ENCODE measurements around the gene IQGAP1.

Gene IQGAP1

GRCh38 chr15:90393040-90393439, 5.0 kb downstream of the IQGAP1 start:
- TF ChIP-seq CSRNP3 (CRISPR knock-in tag; IDR thresholded peaks at IDR 0.05) (no peak), CSDC2 (CRISPR knock-in tag; IDR thresholded peaks at IDR 0.05) (no peak), ZFP3 (CRISPR knock-in tag; IDR thresholded peaks at IDR 0.05) (no peak), PATZ1 (CRISPR knock-in tag; IDR thresholded peaks at IDR 0.05; ENCODE audit: borderline replicate concordance) (no peak), ZFP30 (CRISPR knock-in tag; IDR thresholded peaks at IDR 0.05) (no peak), PPARA (CRISPR knock-in tag; IDR thresholded peaks at IDR 0.05; ENCODE audit: borderline replicate concordance) (no peak), RARB (CRISPR knock-in tag; IDR thresholded peaks at IDR 0.05) (no peak), ZC3H10 (CRISPR knock-in tag; IDR thresholded peaks at IDR 0.05) (no peak), POU6F1 (CRISPR knock-in tag; IDR thresholded peaks at IDR 0.05; ENCODE audit: borderline replicate concordance, low read depth) (no peak), SNAI2 (CRISPR knock-in tag; IDR thresholded peaks at IDR 0.05) (no peak), BACH2 (CRISPR knock-in tag; IDR thresholded peaks at IDR 0.05; ENCODE audit: borderline replicate concordance) (no peak), ESRRG (CRISPR knock-in tag; IDR thresholded peaks at IDR 0.05) (no peak), ZNF8 (CRISPR knock-in tag; IDR thresholded peaks at IDR 0.05) (no peak)
- no peak for ATAC-seq

DNA sequence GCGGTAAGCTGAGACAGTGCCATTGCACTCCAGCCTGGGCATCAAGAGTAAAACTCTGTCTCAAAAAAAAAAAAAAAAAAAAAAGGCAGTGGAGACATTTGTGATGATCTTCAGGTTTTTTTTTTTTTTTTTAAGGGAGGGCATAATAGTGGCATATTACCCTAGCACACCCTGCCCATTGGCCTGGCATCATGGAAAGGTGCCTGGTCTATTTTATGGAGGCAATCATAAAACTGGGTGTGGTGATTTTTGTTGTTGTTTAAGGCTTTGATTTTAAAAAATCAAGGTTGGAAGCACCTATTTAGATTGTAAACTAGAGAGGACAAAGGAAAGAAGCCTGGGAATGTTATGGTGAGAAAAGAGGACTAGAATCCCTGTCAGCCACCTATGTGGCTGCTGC, 6.0 kb downstream of the IQGAP1 start:
- no peak for TF ChIP-seq ESRRG (CRISPR knock-in tag; IDR thresholded peaks at IDR 0.05)
- TF ChIP-seq CSDC2 (CRISPR knock-in tag; IDR thresholded peaks at IDR 0.05) = no peak
- TF ChIP-seq, protein P1, sequence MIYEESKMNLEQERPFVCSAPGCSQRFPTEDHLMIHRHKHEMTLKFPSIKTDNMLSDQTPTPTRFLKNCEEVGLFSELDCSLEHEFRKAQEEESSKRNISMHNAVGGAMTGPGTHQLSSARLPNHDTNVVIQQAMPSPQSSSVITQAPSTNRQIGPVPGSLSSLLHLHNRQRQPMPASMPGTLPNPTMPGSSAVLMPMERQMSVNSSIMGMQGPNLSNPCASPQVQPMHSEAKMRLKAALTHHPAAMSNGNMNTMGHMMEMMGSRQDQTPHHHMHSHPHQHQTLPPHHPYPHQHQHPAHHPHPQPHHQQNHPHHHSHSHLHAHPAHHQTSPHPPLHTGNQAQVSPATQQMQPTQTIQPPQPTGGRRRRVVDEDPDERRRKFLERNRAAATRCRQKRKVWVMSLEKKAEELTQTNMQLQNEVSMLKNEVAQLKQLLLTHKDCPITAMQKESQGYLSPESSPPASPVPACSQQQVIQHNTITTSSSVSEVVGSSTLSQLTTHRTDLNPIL (CRISPR knock-in tag; IDR thresholded peaks at IDR 0.05; ENCODE audit: low read depth) = no peak
- no peak for TF ChIP-seq OSR1 (CRISPR knock-in tag; IDR thresholded peaks at IDR 0.05)
- no peak for TF ChIP-seq ZC3H10 (CRISPR knock-in tag; IDR thresholded peaks at IDR 0.05)
- no peak for TF ChIP-seq PATZ1 (CRISPR knock-in tag; IDR thresholded peaks at IDR 0.05; ENCODE audit: borderline replicate concordance)
- TF ChIP-seq TCF4 (CRISPR knock-in tag; IDR thresholded peaks at IDR 0.05; ENCODE audit: borderline replicate concordance) = no peak
- TF ChIP-seq ZNF8 (CRISPR knock-in tag; IDR thresholded peaks at IDR 0.05) = no peak
- no peak for TF ChIP-seq ZFP3 (CRISPR knock-in tag; IDR thresholded peaks at IDR 0.05)
- TF ChIP-seq SNAI2 (CRISPR knock-in tag; IDR thresholded peaks at IDR 0.05) = no peak
- no peak for TF ChIP-seq RARB (CRISPR knock-in tag; IDR thresholded peaks at IDR 0.05)
- TF ChIP-seq GLIS3 (CRISPR knock-in tag; IDR thresholded peaks at IDR 0.05) = no peak
- TF ChIP-seq, protein P2, sequence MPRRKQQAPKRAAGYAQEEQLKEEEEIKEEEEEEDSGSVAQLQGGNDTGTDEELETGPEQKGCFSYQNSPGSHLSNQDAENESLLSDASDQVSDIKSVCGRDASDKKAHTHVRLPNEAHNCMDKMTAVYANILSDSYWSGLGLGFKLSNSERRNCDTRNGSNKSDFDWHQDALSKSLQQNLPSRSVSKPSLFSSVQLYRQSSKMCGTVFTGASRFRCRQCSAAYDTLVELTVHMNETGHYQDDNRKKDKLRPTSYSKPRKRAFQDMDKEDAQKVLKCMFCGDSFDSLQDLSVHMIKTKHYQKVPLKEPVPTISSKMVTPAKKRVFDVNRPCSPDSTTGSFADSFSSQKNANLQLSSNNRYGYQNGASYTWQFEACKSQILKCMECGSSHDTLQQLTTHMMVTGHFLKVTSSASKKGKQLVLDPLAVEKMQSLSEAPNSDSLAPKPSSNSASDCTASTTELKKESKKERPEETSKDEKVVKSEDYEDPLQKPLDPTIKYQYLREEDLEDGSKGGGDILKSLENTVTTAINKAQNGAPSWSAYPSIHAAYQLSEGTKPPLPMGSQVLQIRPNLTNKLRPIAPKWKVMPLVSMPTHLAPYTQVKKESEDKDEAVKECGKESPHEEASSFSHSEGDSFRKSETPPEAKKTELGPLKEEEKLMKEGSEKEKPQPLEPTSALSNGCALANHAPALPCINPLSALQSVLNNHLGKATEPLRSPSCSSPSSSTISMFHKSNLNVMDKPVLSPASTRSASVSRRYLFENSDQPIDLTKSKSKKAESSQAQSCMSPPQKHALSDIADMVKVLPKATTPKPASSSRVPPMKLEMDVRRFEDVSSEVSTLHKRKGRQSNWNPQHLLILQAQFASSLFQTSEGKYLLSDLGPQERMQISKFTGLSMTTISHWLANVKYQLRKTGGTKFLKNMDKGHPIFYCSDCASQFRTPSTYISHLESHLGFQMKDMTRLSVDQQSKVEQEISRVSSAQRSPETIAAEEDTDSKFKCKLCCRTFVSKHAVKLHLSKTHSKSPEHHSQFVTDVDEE (CRISPR knock-in tag; IDR thresholded peaks at IDR 0.05) = no peak
- TF ChIP-seq ZFP30 (CRISPR knock-in tag; IDR thresholded peaks at IDR 0.05) = no peak
- no peak for TF ChIP-seq ZNF70 (CRISPR knock-in tag; IDR thresholded peaks at IDR 0.05)
- TF ChIP-seq TOX (CRISPR knock-in tag; IDR thresholded peaks at IDR 0.05; ENCODE audit: borderline replicate concordance) = no peak
- no peak for TF ChIP-seq ZNF565 (CRISPR knock-in tag; conservative IDR thresholded peaks at IDR 0.05; ENCODE audit: low read depth)
- TF ChIP-seq ARNTL (CRISPR knock-in tag; IDR thresholded peaks at IDR 0.05; ENCODE audit: borderline replicate concordance, low read depth) = no peak
- no peak for ATAC-seq
